ENCODE measurements around the gene SLCO2A1. TPM values are rescaled to one million over a fixed set of nuclear protein-coding genes. Genes with fewer than 3 reads are reported as not detected.

SLCO2A1 gene
- total RNA-seq, 3 donors from 2014 or later: 4.2 to 11.1 (median 7.5) TPM

DNA sequence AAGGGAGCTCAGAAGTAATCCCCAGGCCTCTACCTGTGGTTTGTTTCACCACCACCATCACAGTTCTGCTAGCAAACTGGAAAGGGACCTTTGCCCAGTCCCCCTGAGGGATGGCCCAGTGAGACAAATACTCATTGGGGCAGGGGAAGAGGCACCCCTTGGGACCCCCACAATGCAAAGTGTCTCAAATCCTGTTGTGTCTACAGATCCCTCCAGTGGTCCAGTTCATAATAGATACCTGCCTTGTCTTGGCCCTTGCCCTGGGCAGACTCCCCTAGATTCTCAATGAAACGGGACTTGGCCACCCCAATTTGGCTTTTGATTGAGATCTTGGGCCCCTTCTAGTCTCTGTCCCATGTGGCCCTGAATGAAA, 90.3 kb downstream of the SLCO2A1 start:
- Histone ChIP-seq H3K4me1 (peaks cover 4 to 28% of the 10 kb centered on the region in 2 donors), H3K36me3 (no peaks in the 10 kb centered on the region), H3K27me3 (no peaks in the 10 kb centered on the region), H3K27ac (peak overlapping the region; percentile 57 to 78), H3K9me3 (no peaks in the 10 kb centered on the region), H3K4me3 (no peak overlapping the region)
- intact Hi-C loops (cut with DNase I; ENCODE audit: low total_unique reads): loop anchor here (5.0 kb wide), 1 partner anchor 438 kb away; no protein-coding TSS in a partner anchor
- DNase-seq (ENCODE audit: low spot score in 2 of 2): peak in 1 of 2 donors; percentile 13
- TF ChIP-seq POLR2AphosphoS5 (IDR thresholded peaks at IDR 0.05) (no peak), CTCF (IDR thresholded peaks at IDR 0.05) (no peak), POLR2A (IDR thresholded peaks at IDR 0.05) (no peak)

DNA sequence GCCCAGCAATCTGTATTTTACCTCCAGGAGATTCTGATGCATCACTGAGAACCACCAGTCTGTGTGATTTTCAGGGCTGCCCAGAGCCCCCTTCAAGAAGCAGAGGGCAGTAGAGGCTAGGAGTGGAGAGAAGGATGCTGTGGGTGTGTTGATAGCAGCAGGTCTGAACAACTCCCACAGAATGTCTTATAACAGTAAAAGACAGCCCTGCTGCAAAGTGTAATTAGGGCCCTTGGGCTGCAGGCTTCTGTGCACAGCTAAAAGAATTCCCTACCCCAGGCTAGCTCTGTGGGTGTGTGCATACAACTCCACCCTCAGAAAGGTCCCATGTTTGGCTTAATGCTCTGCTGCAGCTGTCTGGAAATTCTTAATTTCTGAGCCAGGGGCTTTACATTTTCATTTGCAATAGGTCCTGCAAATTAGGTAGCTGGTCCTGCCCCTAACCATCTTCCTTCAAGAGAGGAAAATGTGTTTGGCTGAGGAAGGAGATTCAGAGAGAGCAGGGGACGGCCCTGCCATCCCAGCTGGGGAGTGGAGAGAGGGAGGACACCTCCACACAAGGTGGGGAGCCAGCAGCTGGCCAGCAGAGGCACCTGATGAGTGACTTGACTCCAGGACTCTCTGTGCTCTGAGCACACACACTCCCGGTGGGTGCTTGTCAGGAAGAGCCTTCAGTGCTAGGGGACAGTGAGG, 90.8 kb downstream of the SLCO2A1 start:
- Histone ChIP-seq H3K27me3 (no peaks in the 10 kb centered on the region), H3K9me3 (no peaks in the 10 kb centered on the region), H3K36me3 (no peaks in the 10 kb centered on the region), H3K27ac (peak overlapping the region; percentile 78 to 88), H3K4me1 (peaks cover 3 to 23% of the 10 kb centered on the region in 2 donors), H3K4me3 (no peak overlapping the region)
- peak in 1 of 2 donors; percentile 27 for DNase-seq (ENCODE audit: low spot score in 2 of 2)
- intact Hi-C loops (cut with DNase I; ENCODE audit: low total_unique reads): loop anchor here (5.0 kb wide), 1 partner anchor 438 kb away; no protein-coding TSS in a partner anchor
- TF ChIP-seq POLR2AphosphoS5 (IDR thresholded peaks at IDR 0.05) (no peak), CTCF (IDR thresholded peaks at IDR 0.05) (no peak), POLR2A (IDR thresholded peaks at IDR 0.05) (no peak)

- peak overlapping the region; percentile 88 to 90 for H3K27ac ChIP-seq
- DNase-seq (ENCODE audit: low spot score in 2 of 2): peak in 1 of 2 donors; percentile 85
- no peak overlapping the region for H3K4me3 ChIP-seq
- H3K4me1 ChIP-seq: peaks cover 0 to 14% of the 10 kb centered on the region in 2 donors
- intact Hi-C loops (cut with DNase I; ENCODE audit: low total_unique reads): loop anchor here (5.0 kb wide), 1 partner anchor 439 kb away; no protein-coding TSS in a partner anchor
- TF ChIP-seq CTCF (IDR thresholded peaks at IDR 0.05): no peak
- no peak for TF ChIP-seq POLR2A (IDR thresholded peaks at IDR 0.05)
- no peak for TF ChIP-seq POLR2AphosphoS5 (IDR thresholded peaks at IDR 0.05)
- H3K27me3 ChIP-seq: no peaks in the 10 kb centered on the region
- no peaks in the 10 kb centered on the region for H3K9me3 ChIP-seq
- no peaks in the 10 kb centered on the region for H3K36me3 ChIP-seq
These were observed 91.7 kb downstream of the SLCO2A1 start for GRCh38 chr3:133937756-133938601.

DNA sequence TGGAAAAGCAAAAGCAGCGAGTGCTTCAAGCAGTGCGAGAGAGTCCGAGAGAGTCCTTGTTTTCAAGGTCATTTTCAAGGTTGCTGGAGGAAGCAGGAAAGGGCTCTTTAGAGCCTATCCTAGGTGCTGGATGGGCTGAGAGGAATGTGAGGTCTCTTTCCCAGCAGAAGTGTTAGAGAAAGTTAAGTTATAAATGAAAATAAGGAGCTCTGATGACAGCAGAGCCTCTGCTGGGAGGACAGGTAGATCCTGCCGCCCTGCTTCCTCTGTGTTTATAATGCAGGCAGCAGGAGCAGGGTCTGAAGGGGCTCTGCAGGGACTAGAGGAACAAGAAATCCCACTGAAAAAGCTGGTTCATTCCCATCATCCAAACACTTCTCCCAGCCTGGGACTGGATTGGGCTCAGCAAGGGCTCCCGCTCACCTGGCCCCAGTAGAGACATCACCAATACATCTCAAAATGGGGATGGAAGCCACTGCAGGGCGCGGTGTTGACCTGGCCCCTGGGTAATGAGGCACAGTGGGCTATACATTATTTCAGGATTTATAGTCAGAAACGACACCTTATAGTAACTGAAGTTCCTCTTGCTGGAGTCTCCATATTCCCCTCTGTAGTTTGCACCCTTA, 92.6 kb downstream of the SLCO2A1 start:
- Histone ChIP-seq H3K27me3 (no peaks in the 10 kb centered on the region), H3K4me1 (peaks cover 0 to 6% of the 10 kb centered on the region in 2 donors), H3K36me3 (no peaks in the 10 kb centered on the region), H3K27ac (peak overlapping the region; percentile 88 to 90), H3K9me3 (no peaks in the 10 kb centered on the region), H3K4me3 (no peak overlapping the region)
- peak in 1 of 2 donors; percentile 13 for DNase-seq (ENCODE audit: low spot score in 2 of 2)
- TF ChIP-seq POLR2AphosphoS5 (IDR thresholded peaks at IDR 0.05) (no peak), POLR2A (IDR thresholded peaks at IDR 0.05) (no peak), CTCF (IDR thresholded peaks at IDR 0.05) (no peak)
- intact Hi-C loops (cut with DNase I; ENCODE audit: low total_unique reads): loop anchor here (5.0 kb wide), 1 partner anchor 440 kb away; no protein-coding TSS in a partner anchor

All from breast epithelium (tissue), 4 donors.